ENCODE data around the gene CDK14.

DNA sequence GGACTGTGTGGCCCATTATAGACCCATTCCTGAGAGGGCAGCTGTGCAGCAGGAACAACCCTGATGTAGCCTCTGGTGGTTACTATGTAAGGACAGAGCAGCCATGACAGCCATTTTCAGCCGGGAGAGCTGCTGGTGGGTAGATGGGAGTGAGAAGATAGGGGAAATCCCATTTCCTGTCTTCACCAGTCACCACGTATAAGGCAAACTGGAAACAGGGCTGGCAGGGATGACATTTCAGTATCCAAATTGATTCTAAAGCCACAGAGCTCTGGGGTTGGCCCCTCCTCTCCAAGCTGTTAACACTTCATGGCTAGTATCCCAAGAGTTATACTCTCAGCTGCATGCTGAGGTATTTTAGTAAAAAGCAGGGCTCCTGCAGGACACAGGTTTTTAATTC, 652.9 kb downstream of the CDK14 start:
- no peak for TF ChIP-seq EZH2 (optimal IDR thresholded peaks at IDR 0.05; ENCODE audit: low read depth, low read length)
- TF ChIP-seq, protein P1, sequence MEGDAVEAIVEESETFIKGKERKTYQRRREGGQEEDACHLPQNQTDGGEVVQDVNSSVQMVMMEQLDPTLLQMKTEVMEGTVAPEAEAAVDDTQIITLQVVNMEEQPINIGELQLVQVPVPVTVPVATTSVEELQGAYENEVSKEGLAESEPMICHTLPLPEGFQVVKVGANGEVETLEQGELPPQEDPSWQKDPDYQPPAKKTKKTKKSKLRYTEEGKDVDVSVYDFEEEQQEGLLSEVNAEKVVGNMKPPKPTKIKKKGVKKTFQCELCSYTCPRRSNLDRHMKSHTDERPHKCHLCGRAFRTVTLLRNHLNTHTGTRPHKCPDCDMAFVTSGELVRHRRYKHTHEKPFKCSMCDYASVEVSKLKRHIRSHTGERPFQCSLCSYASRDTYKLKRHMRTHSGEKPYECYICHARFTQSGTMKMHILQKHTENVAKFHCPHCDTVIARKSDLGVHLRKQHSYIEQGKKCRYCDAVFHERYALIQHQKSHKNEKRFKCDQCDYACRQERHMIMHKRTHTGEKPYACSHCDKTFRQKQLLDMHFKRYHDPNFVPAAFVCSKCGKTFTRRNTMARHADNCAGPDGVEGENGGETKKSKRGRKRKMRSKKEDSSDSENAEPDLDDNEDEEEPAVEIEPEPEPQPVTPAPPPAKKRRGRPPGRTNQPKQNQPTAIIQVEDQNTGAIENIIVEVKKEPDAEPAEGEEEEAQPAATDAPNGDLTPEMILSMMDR (IDR thresholded peaks at IDR 0.05; ENCODE audit: low read length), result no peak
- TF ChIP-seq EZH2phosphoT487 (IDR thresholded peaks at IDR 0.05; ENCODE audit: low read length), result no peak
